ENCODE data around the gene CELF5. TPM values are rescaled to one million over a fixed set of nuclear protein-coding genes. Genes with fewer than 3 reads are reported as not detected.

Gene CELF5
- total RNA-seq, 1 experiment from 2014 or later: not detected

- H3K9me3 ChIP-seq: no peaks in the 10 kb centered on the region
- H3K4me3 ChIP-seq: no peak overlapping the region
- DNase-seq: no peak
- no peaks in the 10 kb centered on the region for H3K27me3 ChIP-seq
- H3K36me3 ChIP-seq: no peaks in the 10 kb centered on the region
Observed at GRCh38 chr19:3345850-3346460, 121.5 kb downstream of the CELF5 start.

Other genes with a start within 250 kb of the CELF5 start
- gene TLE6, start 247.1 kb upstream of the CELF5 start, total RNA-seq (2014; rRNA removed; shearing (Covaris generic); ENCODE audit: low replicate concordance): not detected in 2 replicates
- gene TLE2, start 195.4 kb upstream of the CELF5 start, total RNA-seq (2014; rRNA removed; shearing (Covaris generic); ENCODE audit: low replicate concordance): 1.5 and 4.1 TPM in 2 replicates
- 165 and 217 TPM in 2 replicates for gene TLE5, start 162.2 kb upstream of the CELF5 start, total RNA-seq (2014; rRNA removed; shearing (Covaris generic); ENCODE audit: low replicate concordance)
- gene GNA11, start 130.3 kb upstream of the CELF5 start, total RNA-seq (2014; rRNA removed; shearing (Covaris generic); ENCODE audit: low replicate concordance): 29.7 and 46.0 TPM in 2 replicates
- not detected in 2 replicates for gene GNA15, start 88.6 kb upstream of the CELF5 start, total RNA-seq (2014; rRNA removed; shearing (Covaris generic); ENCODE audit: low replicate concordance)
- not detected in 2 replicates for gene S1PR4, start 45.9 kb upstream of the CELF5 start, total RNA-seq (2014; rRNA removed; shearing (Covaris generic); ENCODE audit: low replicate concordance)
- gene NCLN, start 38.7 kb upstream of the CELF5 start, total RNA-seq (2014; rRNA removed; shearing (Covaris generic); ENCODE audit: low replicate concordance): 55.6 and 68.5 TPM in 2 replicates
- gene NFIC, start 141.9 kb downstream of the CELF5 start, total RNA-seq (2014; rRNA removed; shearing (Covaris generic); ENCODE audit: low replicate concordance): 1.7 and 14.1 TPM in 2 replicates

Measured in MG63 (cell line).